HG03108 (cell line): ENCODE measurements around the gene KCNC2.
"Not testable (repeated sequence)": the region's sequence is repeated elsewhere in the genome, so short reads cannot be mapped to it uniquely, and the experiment has no call there.

Experiments used
- ATAC-seq: cut with Tn5 transposase; IDR thresholded peaks from one replicate; pipeline ENCODE4 v1.9.1; 2021; ENCODE audit warnings: moderate library complexity; ENCODE audit not compliant: unreplicated experiment

The KCNC2 gene

DNA sequence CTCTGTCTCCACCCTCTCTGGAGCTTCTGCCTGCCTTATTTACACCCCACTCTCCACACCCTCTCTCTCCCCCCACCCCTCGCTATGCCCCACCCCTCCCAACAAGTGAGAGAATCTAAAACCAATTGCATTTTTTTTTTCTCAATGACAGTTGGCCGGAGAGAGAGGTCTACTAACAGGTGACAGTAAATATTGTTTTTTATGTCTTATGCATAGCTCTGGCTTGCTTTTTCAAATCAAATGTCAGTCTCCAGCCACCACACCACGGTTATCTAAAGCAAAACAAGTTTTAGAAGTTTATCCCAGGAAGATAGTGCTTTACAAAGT, at the start of gene KCNC2:
TSS of gene KCNC2 (minus strand) at position 28 of the 327 bp plus-strand sequence.
- no peak for ATAC-seq

DNA sequence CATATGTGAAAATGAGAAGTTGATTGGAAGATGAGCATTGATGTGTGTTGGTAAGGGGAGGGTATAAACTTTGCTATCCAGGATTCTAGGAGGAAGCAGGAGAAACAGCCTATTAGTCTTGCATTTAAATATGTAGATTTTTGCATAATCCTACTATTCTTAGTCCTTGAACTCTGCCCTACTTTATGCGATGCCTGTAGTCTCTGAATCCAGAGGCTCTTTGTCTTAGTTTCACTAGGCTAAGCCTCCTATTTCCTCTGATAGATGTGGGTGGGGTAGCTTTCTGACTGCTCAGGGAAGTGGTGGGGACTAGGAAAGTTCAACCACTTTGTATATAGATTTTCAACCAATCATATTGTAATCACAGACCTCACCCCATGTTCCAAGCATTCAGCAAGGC, 49.5 kb upstream of the KCNC2 start:
- ATAC-seq = no peak

DNA sequence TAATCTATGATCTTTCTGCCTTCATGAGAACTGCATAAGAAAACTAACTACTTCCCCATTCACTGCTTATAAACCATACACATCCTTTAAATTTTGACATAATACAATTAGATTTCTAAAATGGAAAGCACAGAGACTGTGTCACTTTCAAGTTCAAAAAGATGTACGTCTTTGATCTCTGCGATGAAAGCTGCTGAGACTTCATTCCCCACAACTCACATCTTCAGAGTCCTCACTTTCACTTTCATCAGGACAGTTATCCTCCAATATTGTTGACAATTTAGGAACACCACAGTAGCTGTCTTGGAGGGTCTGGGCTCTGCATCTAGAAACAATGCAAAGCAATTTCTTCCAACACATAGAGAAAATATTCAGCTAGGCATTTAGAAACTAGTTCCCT, 47.9 kb upstream of the KCNC2 start:
- no peak for ATAC-seq

DNA sequence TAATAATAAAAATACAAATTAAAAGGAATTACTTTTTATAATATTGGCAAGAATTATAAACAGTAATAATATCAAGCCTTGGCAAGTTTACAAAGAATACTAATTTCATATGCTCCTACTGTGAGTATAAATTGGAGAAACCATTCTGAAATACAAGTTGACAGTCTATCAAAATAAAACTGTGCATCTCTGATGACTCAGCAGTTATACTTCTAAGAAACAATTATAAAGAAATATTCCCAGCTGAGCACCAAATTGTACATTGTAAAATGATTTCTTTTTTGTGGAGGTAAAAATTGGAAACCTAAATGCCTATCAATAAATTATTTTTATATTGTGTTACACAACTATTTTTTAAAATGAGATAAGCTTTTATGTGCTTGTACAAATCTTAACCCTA, 35.5 kb upstream of the KCNC2 start:
- ATAC-seq = no peak

DNA sequence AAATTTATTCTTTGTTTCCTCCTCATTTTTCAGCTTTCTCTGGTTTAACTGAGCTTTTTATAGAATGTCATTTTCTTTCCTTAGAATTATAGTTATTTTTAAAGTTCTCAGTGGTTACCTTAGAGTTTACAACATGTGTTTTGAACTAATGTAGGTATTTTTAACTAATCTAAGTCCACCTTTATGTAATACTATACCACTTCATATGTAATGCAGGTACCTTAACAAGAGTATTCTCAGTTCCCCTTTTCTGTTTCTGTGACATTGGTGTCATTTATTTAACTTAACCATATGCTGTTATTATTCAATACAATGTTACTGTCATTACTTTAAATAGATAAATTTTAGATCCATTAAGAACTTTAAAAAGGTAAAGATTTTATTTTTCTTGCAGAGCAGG, 30.3 kb upstream of the KCNC2 start:
- peak; percentile 82 for ATAC-seq

DNA sequence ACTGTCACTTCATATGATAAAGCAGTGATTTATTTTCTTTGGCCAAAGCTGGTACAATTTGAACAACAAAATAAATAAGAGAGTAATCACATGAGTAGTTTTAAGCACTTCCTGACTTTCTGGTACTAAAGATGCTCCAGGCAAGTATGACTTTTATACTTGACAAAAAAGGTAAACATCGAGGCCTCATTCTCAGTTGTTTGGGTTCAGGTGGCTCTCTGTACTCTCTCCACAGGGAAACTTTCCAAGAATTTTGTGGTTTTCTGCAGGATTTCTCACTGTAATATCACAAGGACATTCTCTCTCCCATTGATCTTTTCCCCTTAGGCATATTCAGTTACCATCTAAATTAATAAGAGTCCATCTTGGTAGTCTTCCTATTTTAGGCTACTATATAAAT, 26.6 kb upstream of the KCNC2 start:
- no peak for ATAC-seq

DNA sequence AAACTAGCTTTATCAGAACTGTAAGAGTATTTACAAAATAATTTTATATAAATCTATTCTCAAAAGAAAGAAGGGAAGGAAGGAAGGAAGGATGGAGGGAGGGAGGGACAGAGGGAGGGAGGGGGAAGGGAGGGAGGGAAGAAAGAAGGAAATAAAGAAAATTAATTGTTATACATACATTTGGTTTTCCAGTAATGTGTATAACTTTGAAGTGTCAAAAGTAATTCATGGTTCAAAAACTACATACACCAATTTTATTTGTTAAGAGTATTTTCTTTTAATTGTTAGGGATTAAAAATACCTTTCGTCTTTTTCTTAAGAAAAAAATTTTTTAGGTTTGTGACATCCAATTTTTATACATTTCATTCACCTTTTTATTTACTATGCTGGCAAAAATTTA, 17.5 kb upstream of the KCNC2 start:
- no peak for ATAC-seq

DNA sequence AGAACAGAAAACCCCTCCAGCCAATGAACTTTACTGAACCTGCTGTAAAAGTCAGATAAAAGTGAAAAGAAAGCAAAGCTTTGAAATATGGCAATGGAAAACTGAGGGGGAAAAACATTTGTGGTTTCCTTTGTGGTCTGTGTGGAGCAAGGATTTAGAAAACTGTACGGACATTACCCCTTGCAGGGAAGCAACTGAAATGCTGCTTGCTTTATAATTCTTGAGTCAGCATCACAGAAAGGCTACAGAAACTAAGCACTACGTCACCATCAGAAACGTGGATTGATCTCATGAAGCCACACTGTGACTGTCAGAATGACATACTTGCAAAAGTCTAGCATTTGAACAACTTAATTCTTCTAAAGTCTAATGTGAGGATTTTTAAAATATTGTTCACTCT, 2.4 kb upstream of the KCNC2 start:
- no peak for ATAC-seq

DNA sequence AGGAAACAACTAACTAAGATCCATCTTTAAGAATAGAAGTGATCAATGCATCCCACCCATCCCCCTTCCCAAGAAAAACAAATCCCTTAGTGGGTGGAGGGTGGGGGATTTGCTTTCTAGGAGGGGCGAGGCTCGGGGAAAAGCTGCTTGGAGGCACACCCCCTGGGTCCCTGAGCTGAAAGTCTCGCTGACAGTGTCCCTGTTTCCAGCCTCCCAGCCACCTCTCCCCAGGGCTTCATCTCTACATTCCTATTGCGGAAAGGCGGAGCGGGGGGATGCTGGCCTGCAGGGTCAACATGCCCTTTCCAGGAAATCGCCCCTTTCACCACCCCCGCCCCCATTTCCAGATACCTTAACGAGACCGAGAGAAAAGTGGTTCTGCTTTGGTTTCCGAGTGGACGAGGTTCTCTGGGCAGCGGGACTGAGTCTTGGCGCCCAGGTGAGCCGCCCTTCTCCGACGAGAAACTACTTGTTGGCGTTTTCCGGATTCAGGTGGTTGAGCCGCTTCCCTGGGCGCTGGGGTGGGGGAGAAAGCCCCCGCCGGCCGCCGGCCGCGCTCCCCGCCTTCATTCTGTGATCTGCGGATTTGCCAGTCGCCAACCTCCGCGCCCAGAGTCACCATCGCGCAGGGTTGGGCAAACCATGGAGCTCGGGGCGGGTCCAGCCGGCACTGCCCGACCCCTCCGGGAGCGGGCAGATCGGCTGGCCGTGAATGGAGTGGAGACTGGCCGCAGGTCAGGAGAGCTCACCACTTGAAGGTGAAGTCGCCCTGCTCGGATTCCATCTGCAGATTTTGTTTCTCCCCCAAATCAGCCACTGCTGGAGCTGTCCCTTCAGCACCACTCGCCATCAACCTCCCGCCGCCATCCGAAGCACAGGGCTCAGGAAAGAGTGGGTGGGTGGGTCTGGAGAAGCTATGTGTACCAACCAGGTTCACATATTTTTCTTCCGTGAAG, 505 bp downstream of the KCNC2 start:
- ATAC-seq = no peak

DNA sequence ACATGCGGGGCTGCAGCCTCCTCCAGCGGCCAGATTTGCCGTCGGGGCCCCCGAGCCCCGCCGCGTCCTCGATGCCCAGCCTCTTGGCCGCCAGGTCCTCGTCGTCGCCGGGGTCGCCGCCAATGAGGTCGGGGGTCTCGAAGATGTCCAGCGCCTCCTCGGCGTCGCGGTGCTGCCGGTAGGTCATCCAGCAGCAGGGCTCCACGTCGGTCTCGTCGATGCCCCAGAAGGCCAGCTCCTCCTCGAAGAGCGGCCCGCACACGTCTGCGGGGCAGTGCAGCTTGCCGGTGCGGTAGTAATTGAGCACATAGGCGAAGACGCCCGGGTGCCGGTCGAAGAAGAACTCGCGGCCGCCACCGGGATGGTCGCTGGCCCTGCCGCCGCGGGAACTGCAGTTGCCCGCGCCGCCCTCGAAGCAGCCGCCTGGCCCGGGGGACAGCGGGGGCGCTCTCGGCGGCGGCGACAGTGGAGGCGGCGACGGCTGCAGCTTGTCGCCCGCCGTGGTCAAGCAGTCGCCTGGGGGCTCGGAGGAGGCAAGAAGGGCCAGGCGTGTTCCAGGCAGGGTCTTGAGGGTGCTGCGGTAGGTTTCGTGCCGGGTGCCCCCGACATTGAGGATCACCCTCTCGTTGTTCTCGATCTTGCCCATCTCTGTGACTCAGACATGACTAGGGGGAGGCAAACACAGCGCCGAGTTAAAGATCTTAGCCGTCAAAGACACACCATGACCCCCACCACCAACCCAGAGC, 2.1 kb downstream of the KCNC2 start:
- no peak for ATAC-seq

DNA sequence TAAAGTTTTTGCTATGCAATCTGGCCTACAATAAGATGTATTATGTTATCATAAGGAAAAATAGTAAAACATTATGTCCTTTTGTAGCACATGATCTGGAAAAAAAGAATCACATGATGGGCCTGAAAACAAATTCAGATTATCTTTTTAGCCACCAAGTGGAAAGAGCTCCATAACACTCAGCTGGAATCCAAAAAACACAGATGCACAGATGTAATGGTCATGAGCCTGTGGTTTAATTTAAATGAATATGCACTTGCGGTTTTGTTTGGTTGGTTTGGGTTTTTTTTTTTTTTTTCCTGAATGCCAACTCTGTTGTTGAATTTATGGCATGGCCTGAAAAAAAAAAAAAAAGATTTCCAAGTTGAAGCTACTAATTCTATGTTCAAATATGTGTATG, 4.1 kb downstream of the KCNC2 start:
- ATAC-seq = no peak

DNA sequence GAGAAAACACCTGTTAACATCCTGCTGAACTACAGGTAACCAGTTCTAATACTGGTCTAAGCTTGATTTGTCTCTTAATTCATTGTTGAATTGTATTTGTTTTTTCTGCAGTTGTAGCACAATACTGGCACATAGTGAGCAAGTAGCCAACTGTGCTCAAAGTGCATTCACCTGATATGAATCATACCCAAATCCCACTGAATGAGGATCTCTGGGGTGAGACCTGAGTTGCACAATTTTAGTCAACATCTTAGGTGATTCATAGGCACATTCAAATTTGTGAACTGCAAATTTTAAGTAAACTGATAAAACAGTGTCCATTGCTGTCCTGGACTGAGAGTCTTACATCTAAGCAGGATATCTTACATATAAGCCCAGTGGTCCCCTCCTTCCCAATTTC, 12.8 kb downstream of the KCNC2 start:
- no peak for ATAC-seq

DNA sequence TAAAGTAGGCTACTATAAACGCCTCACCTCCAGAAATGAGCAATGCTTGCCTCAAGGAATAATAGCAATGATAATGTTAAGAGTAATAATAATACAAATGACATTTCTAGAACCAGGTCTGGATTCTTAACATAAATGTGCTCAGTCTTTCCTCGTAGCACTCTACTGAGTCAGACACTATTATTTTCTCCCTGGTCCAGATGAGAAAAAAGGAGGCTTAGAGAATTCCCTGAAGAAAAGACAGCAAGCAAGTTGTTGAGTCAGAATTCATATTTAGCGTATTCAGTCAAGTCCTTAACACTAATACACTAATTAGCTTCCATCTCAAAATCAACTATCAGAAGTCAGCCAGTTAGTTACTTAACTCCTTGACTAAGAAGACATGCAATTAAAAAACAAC, 13.2 kb downstream of the KCNC2 start:
- ATAC-seq = no peak

DNA sequence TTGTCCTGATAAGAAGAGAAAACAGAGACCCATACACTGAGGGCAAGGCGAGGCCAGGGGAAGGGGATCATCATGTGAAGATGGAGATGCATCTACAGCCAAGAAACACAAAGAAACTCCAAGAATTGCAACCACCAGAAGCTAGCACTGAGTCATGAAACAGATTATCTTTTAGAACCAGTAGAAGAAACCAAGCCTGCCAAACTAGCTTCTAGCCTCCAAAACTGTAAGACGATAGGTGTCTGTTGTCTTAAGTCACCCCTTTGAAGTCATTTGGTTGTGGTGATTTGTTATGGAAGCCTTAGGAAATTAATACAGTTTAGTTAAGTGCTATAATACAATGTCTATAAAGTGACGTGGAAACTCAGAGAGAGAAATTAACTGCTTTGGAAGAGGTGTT, 15.4 kb downstream of the KCNC2 start:
- no peak for ATAC-seq

DNA sequence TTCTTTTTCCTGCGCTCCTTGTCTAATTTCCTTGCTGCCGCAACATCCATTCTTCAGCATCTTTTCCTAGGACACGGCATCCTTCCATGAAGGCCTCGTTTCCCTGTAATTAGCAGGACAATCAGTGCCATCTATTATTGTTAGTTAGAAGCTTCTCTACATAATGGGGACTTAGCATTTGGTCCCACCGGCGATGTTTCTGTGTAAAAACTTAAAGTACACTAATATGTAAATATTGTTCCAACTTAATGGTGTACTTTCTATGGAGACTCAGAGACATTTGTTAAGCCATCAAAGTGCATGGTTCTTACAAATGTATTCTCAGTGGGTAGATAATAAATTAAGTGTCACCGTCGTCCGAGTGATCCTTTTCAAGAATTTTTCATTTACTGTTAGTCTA, 17.4 kb downstream of the KCNC2 start:
- no peak for ATAC-seq

DNA sequence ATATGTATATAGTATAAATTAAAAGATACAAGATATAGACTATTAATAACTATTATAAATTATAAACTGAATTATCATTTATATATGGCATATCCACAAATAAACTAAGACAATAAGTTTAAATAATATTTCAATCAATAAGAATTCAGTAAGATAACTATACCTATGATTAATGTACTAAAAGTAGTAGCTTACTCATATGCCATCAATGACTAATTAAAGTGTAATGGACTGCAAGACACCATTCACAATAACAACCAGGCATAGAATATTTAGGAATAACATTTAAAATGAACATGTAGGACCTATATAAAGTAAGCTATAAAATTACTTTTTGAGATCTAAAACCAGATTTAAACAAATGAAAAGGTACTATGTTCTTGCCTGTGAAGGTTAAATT, 18.8 kb downstream of the KCNC2 start:
- no peak for ATAC-seq

DNA sequence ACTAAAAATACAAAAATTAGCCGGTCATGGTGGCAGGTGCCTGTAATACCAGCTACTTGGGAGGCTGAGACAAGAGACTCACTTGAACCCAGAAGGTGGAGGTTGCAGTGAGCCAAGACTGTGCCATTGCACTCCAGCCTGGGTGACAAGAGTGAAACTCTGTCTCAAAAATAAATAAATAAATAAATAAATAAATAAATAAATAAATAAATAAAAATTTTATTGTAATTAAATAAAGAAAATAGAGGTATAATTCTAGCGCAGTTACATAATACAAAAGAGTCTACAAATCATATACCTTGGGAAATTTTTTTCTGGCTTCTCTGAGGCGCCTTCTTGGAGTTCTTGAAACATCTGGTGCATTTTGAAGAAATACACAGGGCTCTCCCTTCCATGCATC, 23.8 kb downstream of the KCNC2 start:
- not testable (repeated sequence) for ATAC-seq

DNA sequence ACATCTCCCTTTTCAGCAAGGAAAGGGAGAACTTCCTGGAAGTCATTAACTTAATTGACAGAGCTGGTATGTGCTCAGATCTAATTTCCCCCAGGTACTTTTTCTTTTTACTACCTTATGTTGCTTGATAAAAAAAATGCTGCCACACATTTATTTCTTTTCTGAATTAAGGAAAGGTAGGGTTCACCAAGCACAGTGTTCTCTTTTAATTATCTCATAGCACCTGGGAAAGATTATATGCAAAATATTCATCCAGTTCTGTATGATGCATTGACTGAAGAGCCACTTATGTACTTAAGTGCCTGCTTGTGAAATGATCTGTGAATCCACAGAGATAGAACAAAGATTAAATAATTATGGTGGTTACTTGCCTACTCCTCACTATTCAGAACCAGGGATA, 25.1 kb downstream of the KCNC2 start:
- no peak for ATAC-seq

DNA sequence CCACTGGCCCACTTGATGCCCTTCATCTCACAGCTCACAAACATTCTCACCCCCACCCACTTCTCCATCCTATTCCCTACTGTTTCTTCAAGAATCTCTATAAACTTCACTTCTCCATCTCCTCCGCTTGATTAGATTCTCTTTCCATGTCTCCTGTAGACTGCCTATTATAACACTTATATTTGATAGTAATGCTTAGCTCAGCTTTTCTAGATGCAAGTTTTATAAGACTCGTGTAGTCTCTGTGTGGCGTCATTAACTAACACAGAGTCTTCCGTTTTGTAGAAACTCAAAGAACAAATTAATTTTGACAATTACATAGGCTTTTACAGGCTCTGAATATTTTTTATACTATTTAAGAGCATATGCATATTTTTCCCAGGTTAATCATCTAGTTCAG, 25.7 kb downstream of the KCNC2 start:
- no peak for ATAC-seq

DNA sequence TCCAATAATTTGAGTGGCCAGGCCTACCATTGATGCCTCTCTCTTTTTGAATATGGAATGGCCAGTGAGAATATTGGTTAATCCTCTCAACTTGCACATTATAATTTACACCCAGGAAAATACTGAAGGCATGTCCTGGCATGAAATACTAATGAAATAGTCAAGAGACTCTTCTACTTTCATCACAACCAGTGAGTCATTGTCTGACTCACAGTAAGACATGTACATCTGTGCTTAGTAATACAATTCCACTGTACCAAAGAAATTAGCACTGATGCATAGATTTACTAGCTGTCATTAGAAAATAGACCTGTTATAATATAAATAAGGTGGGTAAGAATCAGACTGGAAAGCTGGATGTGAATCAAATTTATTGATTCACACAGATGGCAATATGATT, 31.6 kb downstream of the KCNC2 start:
- no peak for ATAC-seq

DNA sequence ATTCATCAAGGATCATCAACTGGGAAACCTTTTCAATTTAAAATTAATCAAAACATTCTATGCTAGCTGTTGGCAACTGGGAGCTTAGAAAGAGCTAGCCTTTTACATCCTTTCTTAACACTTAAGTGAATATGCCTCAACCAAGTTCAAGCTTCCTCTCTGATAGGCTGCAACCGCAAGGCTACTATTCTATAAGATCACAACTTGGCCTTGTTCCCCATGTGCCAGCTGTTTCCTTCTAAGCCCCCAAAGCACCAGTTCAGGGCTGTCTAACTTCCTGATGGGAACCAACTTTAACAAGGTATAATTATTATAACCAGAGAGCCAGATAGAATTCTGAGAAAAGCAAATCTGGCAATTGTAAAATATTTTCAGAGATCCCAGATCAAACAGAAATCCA, 37.0 kb downstream of the KCNC2 start:
- no peak for ATAC-seq

DNA sequence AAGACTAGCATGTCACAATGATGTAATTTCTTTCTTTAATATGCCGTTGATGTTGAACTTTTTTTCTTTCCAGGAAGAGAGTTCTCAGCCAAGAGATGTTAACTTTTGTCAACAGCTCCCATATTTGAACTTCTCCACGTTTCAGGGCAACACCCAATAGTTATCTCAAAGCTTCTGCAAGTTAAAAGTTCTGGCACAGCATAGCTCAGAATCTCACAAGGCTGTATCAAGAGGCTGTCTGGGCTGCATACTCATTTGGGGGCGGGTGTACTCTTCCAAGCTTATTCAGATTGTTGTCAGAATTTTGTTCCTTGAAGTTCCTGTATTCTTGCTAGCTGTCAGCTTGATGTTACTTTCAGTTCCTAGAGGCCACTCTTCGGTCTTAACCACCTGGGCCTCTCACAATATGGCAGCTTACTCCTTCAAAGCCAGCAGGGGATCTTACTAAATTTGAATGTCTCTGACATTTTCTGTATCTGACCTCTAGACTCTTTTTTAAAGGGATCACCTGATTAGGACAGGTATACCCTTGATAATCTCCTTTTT, 38.9 kb downstream of the KCNC2 start:
- no peak for ATAC-seq
